GM18873 (cell line): Measurements from ENCODE around the gene FOXP2.
"Not testable (repeated sequence)": the region's sequence is repeated elsewhere in the genome, so short reads cannot be mapped to it uniquely, and the experiment has no call there.

Source experiments
- ATAC-seq: cut with Tn5 transposase; IDR thresholded peaks from one replicate; pipeline ENCODE4 v1.9.1; 2021; ENCODE audit warnings: mild to moderate bottlenecking, moderate library complexity, moderate number of reproducible peaks; ENCODE audit not compliant: unreplicated experiment, low FRiP score

Gene FOXP2

GRCh38 chr7:114488696-114489095 is 74.1 kb downstream of the FOXP2 start:
- ATAC-seq, result no peak

DNA sequence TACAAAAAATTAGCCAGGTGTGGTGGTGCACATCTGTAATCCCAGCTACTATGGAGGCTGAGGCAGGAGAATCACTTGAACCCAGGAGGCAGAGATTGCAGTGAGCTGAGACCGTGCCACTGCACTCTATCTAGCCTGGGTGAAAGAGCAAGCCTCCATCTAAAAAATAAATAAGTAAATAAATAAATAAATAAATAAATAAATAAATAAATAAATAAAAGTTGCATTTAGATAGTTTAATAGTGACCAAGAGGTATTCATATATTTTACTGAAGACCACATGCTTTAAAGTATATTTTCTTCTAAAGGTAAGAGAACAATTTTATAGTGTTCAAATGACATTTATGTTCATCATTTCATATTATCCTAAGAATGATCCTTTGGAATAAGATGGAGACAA is 82.9 kb downstream of the FOXP2 start:
- ATAC-seq, result not testable (repeated sequence)

- no peak for ATAC-seq
These were observed 88.0 kb downstream of the FOXP2 start for GRCh38 chr7:114502454-114503254.

GRCh38 chr7:114504586-114504985 is 90.0 kb downstream of the FOXP2 start:
- ATAC-seq, result no peak

DNA sequence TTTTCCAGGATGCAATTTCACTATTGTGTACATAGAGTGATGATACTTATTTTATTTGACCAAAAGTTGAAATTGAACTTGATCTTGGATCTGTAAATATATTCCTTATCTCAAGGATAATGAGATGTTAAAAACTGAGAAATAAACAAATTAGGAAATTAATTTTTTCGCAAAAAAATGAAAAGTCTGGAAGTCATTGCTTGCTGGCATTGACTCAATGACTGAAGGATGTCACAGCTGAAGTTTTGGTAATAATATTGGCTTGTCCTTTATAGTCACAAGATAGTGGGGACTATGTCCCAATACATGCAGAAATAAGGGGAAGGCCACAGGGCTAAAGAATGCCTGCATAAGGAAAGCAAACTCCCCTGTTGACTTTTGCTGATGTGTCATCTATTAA is 92.8 kb downstream of the FOXP2 start:
- ATAC-seq, result no peak

DNA sequence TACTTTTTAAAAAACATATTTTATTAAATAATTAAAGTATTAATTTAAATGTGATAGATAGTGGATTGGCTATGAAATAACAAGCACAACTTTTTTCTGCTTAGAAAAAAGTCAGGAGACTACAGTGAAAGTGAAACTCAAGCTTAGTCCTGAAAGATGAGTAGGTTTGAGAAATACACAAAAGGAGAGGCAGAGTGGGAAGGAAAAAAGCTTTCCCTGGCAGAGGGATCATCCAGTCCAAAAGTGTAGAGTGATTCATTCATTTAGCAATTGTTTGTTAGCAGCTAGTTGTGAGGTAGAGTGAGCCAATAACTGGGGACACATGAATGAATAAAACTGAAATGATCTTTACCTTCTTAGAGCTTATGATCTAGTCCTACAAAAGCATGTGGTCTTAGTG is 93.5 kb downstream of the FOXP2 start:
- no peak for ATAC-seq

DNA sequence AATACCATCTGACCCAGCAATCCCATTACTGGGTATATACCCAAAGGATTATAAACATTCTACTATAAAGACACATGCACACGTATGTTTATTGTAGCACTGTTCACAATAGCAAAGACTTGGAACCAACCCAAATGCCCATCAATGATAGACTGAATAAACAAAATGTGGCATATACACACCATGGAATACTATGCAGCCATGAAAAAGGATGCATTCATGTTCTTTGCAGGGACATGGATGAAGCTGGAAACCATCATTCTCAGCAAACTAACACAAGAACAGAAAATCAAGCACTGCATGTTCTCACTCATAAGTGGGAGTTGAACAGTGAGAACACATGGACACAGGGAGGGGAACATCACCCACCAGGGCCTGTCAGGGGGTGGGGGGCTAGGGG is 96.2 kb downstream of the FOXP2 start:
- ATAC-seq, result not testable (repeated sequence)

- ATAC-seq, result no peak
These were observed 104.6 kb downstream of the FOXP2 start for GRCh38 chr7:114519240-114519639.

GRCh38 chr7:114522081-114522480 is 107.5 kb downstream of the FOXP2 start:
- no peak for ATAC-seq

GRCh38 chr7:114527589-114527988 is 113.0 kb downstream of the FOXP2 start:
- ATAC-seq, result no peak

GRCh38 chr7:114530057-114530611 is 115.5 kb downstream of the FOXP2 start:
- ATAC-seq, result no peak

DNA sequence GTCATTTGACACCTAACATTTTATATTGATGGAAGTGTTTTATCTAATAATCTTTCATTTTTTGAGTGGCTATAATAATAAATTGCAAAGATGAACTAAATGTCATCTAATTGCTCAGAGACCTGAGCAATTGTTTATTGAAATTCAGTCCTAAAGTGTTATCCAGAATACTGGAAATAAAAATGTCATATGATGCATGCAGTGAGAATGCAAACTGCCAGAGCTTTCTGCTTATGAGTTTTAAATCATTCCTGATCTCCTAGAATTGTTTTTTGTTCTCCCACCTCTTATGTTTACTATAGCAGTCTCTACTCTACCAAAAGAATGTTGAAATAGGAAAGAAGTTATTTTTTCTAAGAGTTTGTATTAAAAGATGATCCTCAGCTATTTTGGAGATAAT is 116.7 kb downstream of the FOXP2 start:
- no peak for ATAC-seq

DNA sequence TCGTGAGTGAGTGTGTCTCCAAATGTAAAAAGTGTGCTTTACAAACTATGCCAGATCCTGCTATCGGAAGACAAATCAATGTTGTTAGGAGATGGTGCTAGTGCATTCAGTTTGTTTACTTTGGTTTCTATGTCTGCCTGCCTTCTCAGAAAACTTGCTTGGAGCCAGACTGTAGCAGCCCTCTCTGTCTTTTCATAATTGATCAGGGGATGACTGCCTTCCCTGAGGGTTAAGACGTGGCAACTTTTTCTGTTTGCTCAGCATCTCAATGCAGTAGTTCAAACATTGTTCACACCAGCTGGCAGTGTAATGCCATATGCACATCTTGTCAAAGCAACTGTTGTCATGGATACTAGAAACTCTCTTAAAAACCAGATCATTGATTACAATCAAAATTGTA is 118.5 kb downstream of the FOXP2 start:
- no peak for ATAC-seq

DNA sequence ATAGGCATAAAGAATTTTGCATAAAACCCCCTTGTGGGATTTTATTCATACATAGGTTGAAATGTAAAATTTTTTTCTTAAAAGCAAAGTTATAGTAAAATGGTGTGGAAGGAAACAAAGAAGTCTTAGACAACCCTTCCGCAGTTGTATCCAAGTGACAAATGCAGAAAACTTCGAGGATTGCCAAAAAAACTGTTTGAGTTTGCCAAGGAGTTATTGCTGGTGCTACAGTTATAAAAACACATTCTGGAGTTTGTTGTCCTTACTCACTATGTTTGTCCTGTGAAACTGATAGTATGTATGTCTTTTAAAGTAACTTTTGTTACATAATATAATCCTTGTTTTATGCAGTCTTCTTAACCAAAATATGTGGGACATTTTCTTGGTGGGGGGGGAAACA is 120.3 kb downstream of the FOXP2 start:
- no peak for ATAC-seq

DNA sequence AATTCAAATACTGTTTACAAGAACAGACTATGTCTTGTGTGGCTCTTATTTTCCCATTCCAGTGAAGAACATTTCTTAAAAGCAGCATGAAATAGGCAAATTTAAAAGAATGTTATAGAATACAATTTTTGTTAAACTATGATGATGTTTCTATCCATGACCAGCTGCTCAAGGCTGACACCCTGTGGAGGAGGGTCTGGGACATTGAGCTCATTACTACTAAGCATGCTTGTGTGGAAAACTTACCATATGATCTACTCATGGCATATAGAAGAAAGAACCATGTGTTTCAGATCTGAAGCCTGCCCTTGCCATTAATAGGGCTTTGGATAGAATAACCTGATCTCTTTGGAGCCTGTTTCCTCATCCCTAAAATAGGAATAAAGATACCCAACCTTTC is 125.0 kb downstream of the FOXP2 start:
- ATAC-seq, result no peak

- ATAC-seq, result no peak
These were observed 125.7 kb downstream of the FOXP2 start for GRCh38 chr7:114540291-114540690.

- not testable (repeated sequence) for ATAC-seq
These were observed 132.7 kb downstream of the FOXP2 start for GRCh38 chr7:114547346-114547745.

DNA sequence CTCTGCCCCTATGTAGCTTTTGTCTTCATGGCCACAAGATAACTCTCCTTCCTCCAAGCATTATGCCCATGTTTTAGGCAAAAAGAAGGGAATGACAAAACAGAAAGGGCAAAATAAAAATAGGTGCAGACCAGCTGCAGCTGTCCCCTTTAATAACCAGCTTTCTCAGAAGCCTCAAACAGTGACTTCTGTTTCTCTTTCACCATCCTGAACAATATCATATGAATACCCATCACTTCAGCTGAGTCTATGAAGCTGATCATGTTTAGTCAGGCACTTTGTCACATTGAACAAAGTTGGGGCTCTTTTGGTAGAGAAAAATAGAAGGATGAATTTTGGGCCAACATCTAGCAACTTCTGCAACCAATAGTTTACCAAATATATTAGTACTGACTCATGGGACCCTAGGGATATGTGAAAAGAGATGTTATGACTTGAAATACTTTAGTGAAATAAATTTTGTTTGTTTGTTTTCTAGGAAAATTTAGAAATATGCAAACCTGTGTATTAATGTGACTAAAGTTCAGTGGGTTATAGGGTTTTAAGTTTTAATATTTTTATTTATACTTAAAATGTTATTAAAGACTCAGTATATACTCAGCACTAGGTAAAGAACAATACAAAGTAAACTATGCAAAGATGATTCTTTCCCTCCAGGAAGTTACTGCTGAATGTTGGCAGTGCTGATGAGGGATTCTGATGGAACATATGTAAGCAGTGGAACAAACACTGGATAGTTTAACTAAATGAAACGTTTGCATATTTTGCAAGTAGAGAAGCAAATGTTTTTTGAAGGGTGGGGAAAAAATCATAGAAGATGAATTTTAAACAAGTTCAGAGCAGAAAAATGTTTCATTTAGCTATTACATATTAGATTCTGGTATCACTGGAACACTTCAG is 133.7 kb downstream of the FOXP2 start:
- ATAC-seq, result no peak

GRCh38 chr7:114554781-114555537 is 140.3 kb downstream of the FOXP2 start:
- ATAC-seq, result peak; percentile 78

DNA sequence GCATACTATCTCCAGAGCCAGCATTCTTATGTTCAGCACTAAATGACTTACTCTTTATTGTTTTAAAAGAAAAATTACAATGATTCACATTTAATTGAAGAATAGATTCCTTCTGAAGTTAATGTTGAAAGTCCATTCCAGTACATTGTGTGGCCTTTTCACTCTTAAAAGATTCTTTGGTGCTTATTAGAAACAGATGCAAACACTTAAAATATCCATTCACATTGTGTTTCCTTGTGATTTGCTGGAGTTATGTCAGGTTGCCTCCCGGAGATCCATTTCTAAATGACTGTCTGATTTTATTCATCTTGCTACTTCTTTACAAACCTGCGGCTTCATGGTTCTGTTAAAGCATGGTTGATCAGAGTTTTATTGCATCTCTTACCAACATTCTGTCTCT is 152.8 kb downstream of the FOXP2 start:
- no peak for ATAC-seq

- no peak for ATAC-seq
These were observed 154.6 kb downstream of the FOXP2 start for GRCh38 chr7:114569220-114569619.
